Smooth muscle cell (in vitro differentiated cells): Measurements from ENCODE around the gene PLCXD3. TPM values are rescaled to one million over a fixed set of nuclear protein-coding genes. Genes with fewer than 3 reads are reported as not detected.
"Not testable (repeated sequence)": the region's sequence is repeated elsewhere in the genome, so short reads cannot be mapped to it uniquely, and the experiment has no call there.

Experiments
- DNase-seq: peaks from one replicate; lab custom pipeline; 2025; ENCODE audit not compliant: unreplicated experiment; lab: John Stamatoyannopoulos, UW
- H2AFZ ChIP-seq: fragments of 200-600 bp; sonication (generic); 2 replicates; pipeline ENCODE4 v1.6.0; 2016; ENCODE audit warnings: antibody characterized with exemption, low read depth, mild to moderate bottlenecking
- H3F3A ChIP-seq: fragments of 200-600 bp; sonication (generic); 2 replicates; pipeline ENCODE4 v1.6.0; 2017; ENCODE audit warnings: antibody characterized with exemption, low read depth
- H3K27ac ChIP-seq: fragments of 200-600 bp; sonication (generic); 2 replicates; pipeline ENCODE4 v1.5.1; 2016; ENCODE audit warnings: low read depth, mild to moderate bottlenecking
- H3K27me3 ChIP-seq: fragments of 200-600 bp; sonication (generic); 2 replicates; pipeline ENCODE4 v1.6.1; 2016; ENCODE audit warnings: low read depth, mild to moderate bottlenecking
- H3K36me3 ChIP-seq: fragments of 200-600 bp; sonication (generic); 2 replicates; pipeline ENCODE4 v1.5.1; 2016; ENCODE audit warnings: low read depth
- H3K4me1 ChIP-seq: fragments of 200-600 bp; sonication (generic); 2 replicates; pipeline ENCODE4 v1.5.1; 2016; ENCODE audit warnings: low read depth
- H3K4me2 ChIP-seq: fragments of 200-600 bp; sonication (generic); 2 replicates; pipeline ENCODE4 v1.6.0; 2016; ENCODE audit warnings: mild to moderate bottlenecking
- H3K4me3 ChIP-seq: fragments of 200-600 bp; sonication (generic); 2 replicates; pipeline ENCODE4 v1.5.1; 2016; ENCODE audit warnings: mild to moderate bottlenecking
- H3K79me2 ChIP-seq: fragments of 200-600 bp; sonication (generic); 2 replicates; pipeline ENCODE4 v1.6.0; 2016; ENCODE audit warnings: low read depth, mild to moderate bottlenecking
- H3K9ac ChIP-seq: fragments of 200-600 bp; sonication (generic); 2 replicates; pipeline ENCODE4 v1.6.0; 2016; ENCODE audit warnings: low read depth
- H3K9me3 ChIP-seq: fragments of 200-600 bp; sonication (generic); replicated peaks from 2 replicates; pipeline ENCODE4 v1.5.1; 2016; ENCODE audit warnings: low read depth
- H4K20me1 ChIP-seq: fragments of 200-600 bp; sonication (generic); 2 replicates; pipeline ENCODE4 v1.6.0; 2016; ENCODE audit warnings: low read depth
- CTCF ChIP-seq: fragments of 200-600 bp; sonication (generic); IDR thresholded peaks from 2 replicates; pipeline ENCODE4 v1.5.1; 2017; ENCODE audit warnings: borderline replicate concordance, mild to moderate bottlenecking, antibody characterized with exemption; ENCODE audit not compliant: insufficient read depth, poor library complexity, severe bottlenecking
- WGBS: methylation state at CpG from one replicate; pipeline ENCODE4 v1.1.7; 2016; ENCODE audit warnings: low lambda C conversion rate; 5-methylcytosine and 5-hydroxymethylcytosine counted together
- polyA plus RNA-seq: library from polyadenylated mRNA; unstranded; fragments of >200 nt; fragmentation: Nextera tagmentation; extraction: Ambion mirVana; gene quantifications from 2 replicates; pipeline ENCODE4 v1.2.1, GENCODE V29; 2016
- total RNA-seq: library from RNA; depleted of rRNA; stranded (reverse); fragments of >200 nt; gene quantifications from 2 replicates; pipeline ENCODE4 v1.2.3, GENCODE V29; 2014

Gene PLCXD3
- total and polyA plus RNA-seq, 2 experiments from 2014 or later, result 0.09 TPM; not detected in 1

DNA sequence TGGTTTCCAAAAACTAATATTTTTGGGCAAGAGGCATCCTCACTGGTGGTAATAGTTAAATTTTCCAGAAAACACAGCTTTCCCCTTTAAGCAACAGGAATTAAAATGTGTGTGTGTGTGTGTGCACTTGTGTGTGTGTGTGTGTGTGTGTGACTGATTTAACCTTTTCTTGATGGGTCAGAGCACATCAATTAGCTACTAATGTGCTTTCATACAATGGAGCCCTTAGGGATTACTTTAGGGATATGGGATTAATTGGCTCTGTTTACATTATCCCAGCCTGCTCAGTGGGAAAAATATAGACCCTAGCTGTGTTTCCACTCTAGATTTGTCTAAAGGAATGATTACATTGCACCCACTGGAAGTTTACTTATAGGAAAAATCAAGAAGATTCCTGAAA, 6.5 kb downstream of the PLCXD3 start:
- H3K27ac ChIP-seq, result no peak overlapping the region
- no peak overlapping the region for H3K4me2 ChIP-seq
- TF ChIP-seq CTCF, result no peak
- no peaks in the 10 kb centered on the region for H3K79me2 ChIP-seq
- H3K27me3 ChIP-seq, result peaks cover 31% of the 10 kb centered on the region
- H2AFZ ChIP-seq, result no peak overlapping the region
- H3K9ac ChIP-seq, result no peak overlapping the region
- H4K20me1 ChIP-seq, result no peaks in the 10 kb centered on the region
- no peak overlapping the region for H3K4me3 ChIP-seq
- peaks cover 3% of the 10 kb centered on the region for H3K4me1 ChIP-seq
- no peaks in the 10 kb centered on the region for H3F3A ChIP-seq
- H3K9me3 ChIP-seq, result no peaks in the 10 kb centered on the region
- no peak for DNase-seq
- H3K36me3 ChIP-seq, result no peaks in the 10 kb centered on the region

- H3F3A ChIP-seq, result no peaks in the 10 kb centered on the region
- H3K9ac ChIP-seq, result no peak overlapping the region
- no peak overlapping the region for H3K27ac ChIP-seq
- H4K20me1 ChIP-seq, result no peaks in the 10 kb centered on the region
- H2AFZ ChIP-seq, result no peak overlapping the region
- peaks cover 25% of the 10 kb centered on the region for H3K27me3 ChIP-seq
- H3K9me3 ChIP-seq, result no peaks in the 10 kb centered on the region
- no peak for DNase-seq
- H3K79me2 ChIP-seq, result no peaks in the 10 kb centered on the region
- peaks cover 3% of the 10 kb centered on the region for H3K4me1 ChIP-seq
- no peak for TF ChIP-seq CTCF
- 87% methylated on average over 2 of the region's 2 CpGs for WGBS
- H3K4me3 ChIP-seq, result no peak overlapping the region
- no peak overlapping the region for H3K4me2 ChIP-seq
- H3K36me3 ChIP-seq, result no peaks in the 10 kb centered on the region
Observed at GRCh38 chr5:41503310-41503709, 7.1 kb downstream of the PLCXD3 start.

GRCh38 chr5:41493490-41494126, 16.8 kb downstream of the PLCXD3 start:
- 88% methylated on average over 24 of the region's 24 CpGs for WGBS
- H3K4me1 ChIP-seq, H3K4me2 ChIP-seq: not testable (repeated sequence)

GRCh38 chr5:41485533-41485932, 24.9 kb downstream of the PLCXD3 start:
- DNase-seq, result no peak
- Histone ChIP-seq H3F3A (no peaks in the 10 kb centered on the region), H4K20me1 (no peaks in the 10 kb centered on the region), H3K27me3 (no peaks in the 10 kb centered on the region), H3K79me2 (no peaks in the 10 kb centered on the region), H3K36me3 (no peaks in the 10 kb centered on the region), H2AFZ (no peak overlapping the region), H3K27ac (no peak overlapping the region), H3K9me3 (no peaks in the 10 kb centered on the region), H3K9ac (no peak overlapping the region), H3K4me1 (no peaks in the 10 kb centered on the region), H3K4me2 (no peak overlapping the region), H3K4me3 (no peak overlapping the region)
- WGBS, result 80% methylated on average over 3 of the region's 3 CpGs
- no peak for TF ChIP-seq CTCF

More at GRCh38 chr5:41493490-41494126, 16.8 kb downstream of the PLCXD3 start:
- not testable (repeated sequence) for H3K9me3 ChIP-seq, H3F3A ChIP-seq, H3K27me3 ChIP-seq, H3K9ac ChIP-seq, H2AFZ ChIP-seq, H4K20me1 ChIP-seq, H3K27ac ChIP-seq, DNase-seq, H3K36me3 ChIP-seq, H3K79me2 ChIP-seq, H3K4me3 ChIP-seq
